Calu3 (cell line): Measurements from ENCODE around the gene PIK3R6. TPM values are rescaled to one million over a fixed set of nuclear protein-coding genes. Genes with fewer than 3 reads are reported as not detected.
"Not testable (repeated sequence)": the region's sequence is repeated elsewhere in the genome, so short reads cannot be mapped to it uniquely, and the experiment has no call there.

Experiments used
- BruUV-seq: library from RNA; stranded (reverse); fragments of 400-500 nt; replicated peaks from 2 replicates; lab custom pipeline; 2021; lab: Mats Ljungman, UMichigan
- CTCF ChIA-PET: fragments of 300-600 bp; sonication (Branson Sonifier 250); formaldehyde crosslinking; loops from one replicate; lab custom pipeline; 2022; ENCODE audit warnings: antibody characterized with exemption; lab: Charles Lee
- DNase-seq: peaks from one replicate; pipeline ENCODE4 v3.0.0; 2022
- H3K27ac Mint-ChIP-seq: one replicate; pipeline ENCODE4 v1.8.0; 2022; ENCODE audit warnings: mixed read lengths; ENCODE audit not compliant: unreplicated experiment
- H3K27me3 Mint-ChIP-seq: one replicate; pipeline ENCODE4 v1.8.0; 2022; ENCODE audit warnings: mixed read lengths; ENCODE audit not compliant: unreplicated experiment
- H3K36me3 Mint-ChIP-seq: one replicate; pipeline ENCODE4 v1.8.0; 2022; ENCODE audit warnings: mild to moderate bottlenecking, moderate library complexity, mixed read lengths; ENCODE audit not compliant: insufficient read depth, unreplicated experiment
- H3K4me1 Mint-ChIP-seq: one replicate; pipeline ENCODE4 v1.8.0; 2022; ENCODE audit warnings: mild to moderate bottlenecking, low read depth, mixed read lengths; ENCODE audit not compliant: unreplicated experiment
- H3K4me3 Mint-ChIP-seq: one replicate; pipeline ENCODE4 v1.8.0; 2022; ENCODE audit warnings: mild to moderate bottlenecking, low read depth, moderate library complexity, mixed read lengths; ENCODE audit not compliant: unreplicated experiment
- H3K9me3 Mint-ChIP-seq: one replicate; pipeline ENCODE4 v1.8.0; 2022; ENCODE audit warnings: low read depth, mixed read lengths; ENCODE audit not compliant: unreplicated experiment
- intact Hi-C: fragments of 100-400 bp; cut with micrococcal nuclease; formaldehyde crosslinking; loops from one replicate; pipeline ENCODE4 v1.10.0; 2022; ENCODE audit not compliant: unreplicated experiment
- total RNA-seq: library from RNA; stranded (reverse); gene quantifications from 2 replicates; pipeline ENCODE4 v1.2.3, GENCODE V29; 2022
- TF ChIP-seq, protein P1 (sequence below): fragments of 200-600 bp; IDR thresholded peaks from one replicate; pipeline ENCODE4 v1.8.0; 2022; ENCODE audit warnings: antibody characterized with exemption; ENCODE audit not compliant: unreplicated experiment

The PIK3R6 gene
- total RNA-seq, 1 experiment from 2014 or later: not detected

DNA sequence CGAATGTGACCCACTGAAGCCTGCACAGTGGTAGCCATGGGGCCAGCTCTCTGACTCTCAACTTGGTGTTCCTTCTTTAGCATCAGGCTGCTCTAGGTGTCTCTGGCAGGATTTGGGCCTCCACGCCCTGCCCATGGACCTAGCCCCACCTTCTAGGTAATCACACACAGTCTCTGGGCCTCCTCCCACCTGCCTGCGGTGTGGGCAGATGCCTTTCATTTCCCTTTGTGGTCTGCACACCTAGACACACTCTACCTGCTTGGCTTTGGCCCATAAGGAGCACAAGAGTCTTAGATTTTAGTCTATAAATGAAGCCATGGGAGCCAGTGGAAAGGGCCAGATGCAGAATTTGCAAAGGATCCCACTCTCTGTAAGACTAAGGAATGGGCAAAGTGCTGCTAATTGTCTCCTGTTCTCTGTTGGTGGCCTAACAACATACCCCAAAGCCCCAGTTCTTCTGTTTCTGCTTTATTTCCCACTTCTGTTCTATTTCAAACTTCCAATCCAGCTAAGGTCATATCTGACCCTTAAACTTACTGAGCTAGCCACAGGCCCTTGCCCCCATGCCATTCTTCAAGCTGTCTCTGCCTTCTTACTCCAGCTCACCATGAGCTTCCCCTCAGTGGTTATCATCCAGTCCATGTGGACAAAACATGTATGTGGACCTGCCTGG is 61.1 kb downstream of the PIK3R6 start:
- TF ChIP-seq, protein P1, sequence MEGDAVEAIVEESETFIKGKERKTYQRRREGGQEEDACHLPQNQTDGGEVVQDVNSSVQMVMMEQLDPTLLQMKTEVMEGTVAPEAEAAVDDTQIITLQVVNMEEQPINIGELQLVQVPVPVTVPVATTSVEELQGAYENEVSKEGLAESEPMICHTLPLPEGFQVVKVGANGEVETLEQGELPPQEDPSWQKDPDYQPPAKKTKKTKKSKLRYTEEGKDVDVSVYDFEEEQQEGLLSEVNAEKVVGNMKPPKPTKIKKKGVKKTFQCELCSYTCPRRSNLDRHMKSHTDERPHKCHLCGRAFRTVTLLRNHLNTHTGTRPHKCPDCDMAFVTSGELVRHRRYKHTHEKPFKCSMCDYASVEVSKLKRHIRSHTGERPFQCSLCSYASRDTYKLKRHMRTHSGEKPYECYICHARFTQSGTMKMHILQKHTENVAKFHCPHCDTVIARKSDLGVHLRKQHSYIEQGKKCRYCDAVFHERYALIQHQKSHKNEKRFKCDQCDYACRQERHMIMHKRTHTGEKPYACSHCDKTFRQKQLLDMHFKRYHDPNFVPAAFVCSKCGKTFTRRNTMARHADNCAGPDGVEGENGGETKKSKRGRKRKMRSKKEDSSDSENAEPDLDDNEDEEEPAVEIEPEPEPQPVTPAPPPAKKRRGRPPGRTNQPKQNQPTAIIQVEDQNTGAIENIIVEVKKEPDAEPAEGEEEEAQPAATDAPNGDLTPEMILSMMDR: no peak
- no peak for DNase-seq
- H3K4me3 Mint-ChIP-seq: no peak overlapping the region
- BruUV-seq: no TSS peak
- H3K27ac Mint-ChIP-seq: no peak overlapping the region
- no peaks in the 10 kb centered on the region for H3K4me1 Mint-ChIP-seq
- intact Hi-C loops: no loop called here
- H3K36me3 Mint-ChIP-seq: no peaks in the 10 kb centered on the region
- peaks cover 26% of the 10 kb centered on the region for H3K27me3 Mint-ChIP-seq
- no peaks in the 10 kb centered on the region for H3K9me3 Mint-ChIP-seq
- CTCF ChIA-PET: interaction anchor here (0.6 kb wide), 1 partner anchor 574 kb away, joined by 3 read pairs; no protein-coding TSS in a partner anchor

DNA sequence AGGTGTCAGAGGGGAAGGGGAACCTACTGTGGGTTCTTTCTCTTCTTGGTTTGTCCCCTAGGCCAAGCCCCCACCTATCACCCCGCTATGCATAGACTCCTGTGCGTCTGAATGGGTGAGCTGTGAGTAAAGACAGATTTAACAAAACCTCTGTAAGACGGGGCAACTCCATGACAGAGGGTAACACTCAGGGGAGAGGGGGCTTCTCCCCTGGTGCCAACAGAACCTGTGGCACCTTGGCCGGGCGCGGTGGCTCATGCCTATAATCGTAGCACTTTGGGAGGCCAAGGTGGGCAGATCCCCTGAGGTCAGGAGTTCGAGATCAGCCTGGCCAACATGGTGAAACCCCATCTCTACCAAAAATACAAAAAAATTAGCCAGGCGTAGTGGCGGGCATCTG is 62.1 kb downstream of the PIK3R6 start:
- H3K4me1 Mint-ChIP-seq, H3K36me3 Mint-ChIP-seq, intact Hi-C loops, H3K9me3 Mint-ChIP-seq, DNase-seq, H3K4me3 Mint-ChIP-seq, H3K27ac Mint-ChIP-seq, BruUV-seq: not testable (repeated sequence)
- H3K27me3 Mint-ChIP-seq: peaks cover 26% of the 10 kb centered on the region
- CTCF ChIA-PET: interaction anchor here (0.6 kb wide), 1 partner anchor 575 kb away, joined by 3 read pairs; no protein-coding TSS in a partner anchor

DNA sequence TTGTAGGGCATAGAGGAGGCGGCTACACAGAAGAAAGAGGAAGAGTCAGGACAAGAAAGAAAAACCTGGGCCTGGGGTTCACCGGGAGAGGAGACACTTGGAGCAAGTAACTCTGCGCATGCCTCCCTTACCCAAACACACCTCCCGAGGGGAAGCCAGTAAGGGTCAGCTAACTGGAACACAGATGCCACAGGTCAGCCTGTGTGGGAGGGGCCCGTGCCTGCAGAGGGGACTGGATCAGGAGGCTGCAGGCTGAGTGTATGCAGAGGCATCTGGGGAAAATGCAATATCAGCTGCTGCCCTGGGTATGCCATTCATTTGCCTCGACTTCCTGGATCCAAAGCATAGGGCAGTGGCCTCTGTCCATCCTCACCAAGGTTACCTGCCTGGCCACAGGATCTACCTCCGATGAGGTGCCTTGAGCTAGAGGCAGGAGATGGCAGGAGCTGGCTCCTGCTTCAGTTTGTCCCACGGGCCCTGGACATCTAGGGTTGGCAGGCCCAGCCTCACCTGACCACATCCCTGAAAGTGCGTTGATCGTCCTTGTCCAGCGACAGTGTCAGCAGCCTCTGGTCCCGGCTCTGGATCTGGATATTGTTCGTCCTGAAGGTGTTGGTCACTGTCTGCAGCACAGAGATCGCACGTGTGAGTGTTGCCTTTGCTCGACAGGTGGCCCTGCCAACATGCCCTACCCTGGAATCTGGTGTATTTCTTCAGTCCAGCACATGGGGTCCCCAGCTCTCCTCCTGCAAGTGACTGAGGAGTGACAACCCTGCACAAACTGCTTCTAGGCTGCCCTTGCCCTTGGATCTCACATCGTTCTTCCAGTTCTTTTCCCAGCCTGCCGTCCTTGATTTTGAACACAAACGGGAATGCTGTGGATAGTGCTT is 63.7 kb downstream of the PIK3R6 start:
- TF ChIP-seq, protein P1: no peak
- CTCF ChIA-PET: interaction anchor here (0.6 kb wide), 1 partner anchor 1202 kb away, joined by 3 read pairs; no protein-coding TSS in a partner anchor
- Mint-ChIP-seq H3K27me3 (peaks cover 26% of the 10 kb centered on the region), H3K4me3 (no peak overlapping the region), H3K27ac (no peak overlapping the region), H3K36me3 (no peaks in the 10 kb centered on the region), H3K4me1 (no peaks in the 10 kb centered on the region), H3K9me3 (no peaks in the 10 kb centered on the region)
- intact Hi-C loops: no loop called here
- BruUV-seq: no TSS peak
- no peak for DNase-seq

DNA sequence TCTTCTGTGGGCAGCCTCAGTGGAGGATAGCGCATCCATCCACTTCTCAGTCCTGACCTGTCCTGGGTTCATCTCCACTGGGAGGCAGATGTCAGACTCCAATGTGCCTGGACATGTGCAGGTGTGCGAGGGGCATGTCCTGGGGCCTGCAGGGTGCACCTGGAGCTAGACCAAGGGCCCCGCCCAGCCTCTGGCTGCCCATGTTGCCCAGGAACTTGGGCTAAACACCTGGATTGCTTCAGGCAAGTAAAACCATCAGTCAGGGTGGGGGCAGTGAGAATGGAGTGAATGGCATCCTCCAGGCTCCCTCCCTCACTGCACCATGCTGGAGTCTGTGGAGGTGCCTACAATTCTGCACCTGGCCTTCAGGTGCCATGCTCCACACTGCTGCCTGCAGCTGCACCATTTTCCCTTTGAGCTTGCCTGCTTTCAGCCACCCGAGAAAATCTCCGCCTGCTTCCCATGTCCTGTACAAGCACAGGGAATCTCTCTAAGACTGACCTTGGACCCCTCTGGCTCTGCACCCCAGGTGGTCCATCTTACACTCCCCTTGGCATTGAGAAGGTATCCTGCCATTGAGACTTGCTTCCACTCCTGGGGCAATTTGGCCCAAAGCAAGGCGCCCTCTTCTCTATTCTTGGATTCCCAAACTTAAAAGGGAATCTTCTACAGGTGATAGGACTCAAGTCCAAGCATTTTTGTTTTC is 66.2 kb downstream of the PIK3R6 start:
- DNase-seq: no peak
- H3K27me3 Mint-ChIP-seq: peaks cover 3% of the 10 kb centered on the region
- no peaks in the 10 kb centered on the region for H3K36me3 Mint-ChIP-seq
- H3K9me3 Mint-ChIP-seq: no peaks in the 10 kb centered on the region
- TF ChIP-seq, protein P1: no peak
- intact Hi-C loops: no loop called here
- CTCF ChIA-PET: no interaction called here
- H3K27ac Mint-ChIP-seq: no peak overlapping the region
- no peaks in the 10 kb centered on the region for H3K4me1 Mint-ChIP-seq
- BruUV-seq: no TSS peak
- no peak overlapping the region for H3K4me3 Mint-ChIP-seq
